SK-N-SH (cell line): ENCODE results near the gene MUC5AC. TPM values are rescaled to one million over a fixed set of nuclear protein-coding genes. Genes with fewer than 3 reads are reported as not detected.
A peak's percentile ranks its signal among the peaks of the same experiment; 100 is the strongest.

Experiments
- CTCF ChIA-PET: fragments of 300-600, 350-600 bp; formaldehyde crosslinking; extraction: SDS; loops from one replicate; lab custom pipeline; 2021; lab: Yijun Ruan, JAX
- POLR2A ChIA-PET: fragments of 350-600 bp; sonication (Branson Sonifier 250); formaldehyde crosslinking; extraction: SDS; loops from one replicate; lab custom pipeline; 2020; ENCODE audit warnings: antibody characterized with exemption, inconsistent platforms; lab: Yijun Ruan, JAX
- DNase-seq: peaks from one replicate; pipeline ENCODE4 v3.0.0; 2012
- H2AFZ ChIP-seq: fragments of 200-600 bp; sonication (generic); 2 replicates; pipeline ENCODE4 v1.8.1; 2016; ENCODE audit warnings: antibody characterized with exemption, mild to moderate bottlenecking, low read depth
- H3F3A ChIP-seq: fragments of 200-600 bp; sonication (generic); replicated peaks from 2 replicates; pipeline ENCODE3; 2016; ENCODE audit warnings: antibody characterized with exemption, mild to moderate bottlenecking; ENCODE audit not compliant: insufficient read depth
- H3K27ac ChIP-seq, 2 experiments: fragments of 200-500 bp in 1 of 2; fragments of 200-600 bp in 1 of 2; sonication (Bioruptor generic) in 1 of 2; sonication (generic), shearing (Covaris generic) in 1 of 2; 2 replicates each; pipeline versions ENCODE4 v1.5.1 to v1.6.1; 2014 to 2016; ENCODE audit warnings: low read depth in 2 of 2, inconsistent platforms in 1 of 2, low read length in 1 of 2, mild to moderate bottlenecking in 1 of 2, mixed read lengths in 1 of 2
- H3K27me3 ChIP-seq: fragments of 200-600 bp; sonication (generic), shearing (Covaris generic); 2 replicates; pipeline ENCODE4 v1.6.1; 2016; ENCODE audit warnings: mixed run types; ENCODE audit not compliant: insufficient read depth
- H3K36me3 ChIP-seq, 2 experiments: fragments of 200-500 bp in 1 of 2; fragments of 200-600 bp in 1 of 2; sonication (Bioruptor generic) in 1 of 2; sonication (generic) in 1 of 2; replicated peaks in 1 of 2; 2 replicates each; pipeline versions ENCODE3 to v1.5.1; 2014 to 2016; ENCODE audit warnings: low read length in 1 of 2, mild to moderate bottlenecking in 1 of 2; ENCODE audit not compliant: insufficient read depth in 2 of 2, control insufficient read depth in 1 of 2
- H3K4me1 ChIP-seq, 2 experiments: fragments of 200-500 bp in 1 of 2; fragments of 200-600 bp in 1 of 2; sonication (Bioruptor generic) in 1 of 2; sonication (generic), shearing (Covaris generic) in 1 of 2; 2 replicates each; pipeline versions ENCODE4 v1.5.1 to v1.6.1; 2014 to 2016; ENCODE audit warnings: low read depth in 1 of 2, low read length in 1 of 2, mixed run types in 1 of 2; ENCODE audit not compliant: insufficient read depth in 2 of 2, control insufficient read depth in 1 of 2
- H3K4me2 ChIP-seq: fragments of 200-600 bp; sonication (generic), shearing (Covaris generic); 2 replicates; pipeline ENCODE4 v1.6.1; 2017; ENCODE audit warnings: mixed run types
- H3K4me3 ChIP-seq, 2 experiments: fragments of 200-500 bp in 1 of 2; fragments of 200-600 bp in 1 of 2; sonication (Bioruptor generic) in 1 of 2; sonication (generic), shearing (Covaris generic) in 1 of 2; 2 replicates each; pipeline versions ENCODE4 v1.5.1 to v1.8.1; 2014 to 2016; ENCODE audit warnings: low read depth in 2 of 2, inconsistent platforms in 1 of 2, low read length in 1 of 2, mild to moderate bottlenecking in 1 of 2, mixed read lengths in 1 of 2, moderate library complexity in 1 of 2
- H3K79me2 ChIP-seq: fragments of 200-600 bp; sonication (generic); 2 replicates; pipeline ENCODE4 v1.8.1; 2017; ENCODE audit warnings: mild to moderate bottlenecking; ENCODE audit not compliant: insufficient read depth
- H3K9ac ChIP-seq: fragments of 200-600 bp; sonication (generic); 2 replicates; pipeline ENCODE4 v1.6.1; 2017; ENCODE audit warnings: mixed run types
- H3K9me2 ChIP-seq: fragments of 200-600 bp; sonication (generic); 2 replicates; pipeline ENCODE4 v1.6.1; 2017; ENCODE audit warnings: mixed run types
- H3K9me3 ChIP-seq: fragments of 200-600 bp; sonication (generic); 2 replicates; pipeline ENCODE4 v1.6.1; 2017; ENCODE audit warnings: mixed run types, mild to moderate bottlenecking, moderate library complexity
- H4K20me1 ChIP-seq: fragments of 200-600 bp; sonication (generic); 2 replicates; pipeline ENCODE4 v1.6.1; 2017; ENCODE audit warnings: mild to moderate bottlenecking, mixed run types; ENCODE audit not compliant: insufficient read depth
- CHD2 ChIP-seq: fragments of 150-350 bp; IDR thresholded peaks from 2 replicates; pipeline ENCODE4 v1.6.1; 2018; ENCODE audit warnings: low read length; ENCODE audit not compliant: partially characterized antibody
- FOSL2 ChIP-seq: IDR thresholded peaks from 2 replicates; pipeline ENCODE4 v1.4.0; 2012; ENCODE audit warnings: low read depth, mild to moderate bottlenecking, moderate library complexity, borderline replicate concordance
- FOXM1 ChIP-seq: IDR thresholded peaks from 2 replicates; pipeline ENCODE4 v1.4.0; 2012; ENCODE audit warnings: low read depth, mild to moderate bottlenecking
- GATA2 ChIP-seq: sonication (generic); formaldehyde crosslinking; IDR thresholded peaks from 2 replicates; pipeline ENCODE4 v1.5.0; 2020; ENCODE audit warnings: mild to moderate bottlenecking, missing genetic modification reagents
- IRF3 ChIP-seq: fragments of 150-350 bp; IDR thresholded peaks from 2 replicates; pipeline ENCODE4 v1.6.1; 2016; ENCODE audit warnings: mild to moderate bottlenecking, low read depth, low read length
- MEF2A ChIP-seq: IDR thresholded peaks from 2 replicates; pipeline ENCODE4 v1.4.0; 2012; ENCODE audit warnings: low read depth, borderline replicate concordance
- NRF1 ChIP-seq: IDR thresholded peaks from 2 replicates; pipeline ENCODE4 v1.6.1; 2012; ENCODE audit warnings: low read depth, mild to moderate bottlenecking, low read length
- POLR2AphosphoS5 ChIP-seq: IDR thresholded peaks from 2 replicates; pipeline ENCODE4 v1.6.1; 2012; ENCODE audit warnings: low read depth, low read length
- RAD21 ChIP-seq: IDR thresholded peaks from 2 replicates; pipeline ENCODE4 v1.6.1; 2012; ENCODE audit warnings: mild to moderate bottlenecking, low read length
- RXRA ChIP-seq: IDR thresholded peaks from 2 replicates; pipeline ENCODE4 v1.4.0; 2012; ENCODE audit warnings: low read depth, mild to moderate bottlenecking, borderline replicate concordance
- TEAD4 ChIP-seq: IDR thresholded peaks from 2 replicates; pipeline ENCODE4 v1.4.0; 2012; ENCODE audit warnings: mild to moderate bottlenecking, borderline replicate concordance; ENCODE audit not compliant: insufficient read depth
- YY1 ChIP-seq: IDR thresholded peaks from 2 replicates; pipeline ENCODE4 v1.4.0; 2012; ENCODE audit warnings: low read depth, mild to moderate bottlenecking
- ZBTB33 ChIP-seq: IDR thresholded peaks from 2 replicates; pipeline ENCODE4 v1.4.0; 2012; ENCODE audit warnings: low read depth, borderline replicate concordance
- WGBS: methylation state at CpG from one replicate; pipeline ENCODE4 v1.1.6; 2017; ENCODE audit warnings: low lambda C conversion rate; 5-methylcytosine and 5-hydroxymethylcytosine counted together
- polyA plus RNA-seq, 3 experiments: library from polyadenylated mRNA; depleted of rRNA; stranded (reverse); fragments of >200 nt; gene quantifications; 2 replicates each; pipeline ENCODE4 v1.2.3, GENCODE V29; 2012
- TF ChIP-seq, protein P1 (sequence below): IDR thresholded peaks from 2 replicates; pipeline ENCODE4; 2012
- TF ChIP-seq, protein P2 (sequence below): IDR thresholded peaks from 2 replicates; pipeline ENCODE4 v1.4.0; 2012; ENCODE audit warnings: low read depth

MUC5AC gene
- polyA plus RNA-seq, 1 of the 3 experiments (the other 2 are of a cell fraction) = not detected

- TF ChIP-seq, protein P1, sequence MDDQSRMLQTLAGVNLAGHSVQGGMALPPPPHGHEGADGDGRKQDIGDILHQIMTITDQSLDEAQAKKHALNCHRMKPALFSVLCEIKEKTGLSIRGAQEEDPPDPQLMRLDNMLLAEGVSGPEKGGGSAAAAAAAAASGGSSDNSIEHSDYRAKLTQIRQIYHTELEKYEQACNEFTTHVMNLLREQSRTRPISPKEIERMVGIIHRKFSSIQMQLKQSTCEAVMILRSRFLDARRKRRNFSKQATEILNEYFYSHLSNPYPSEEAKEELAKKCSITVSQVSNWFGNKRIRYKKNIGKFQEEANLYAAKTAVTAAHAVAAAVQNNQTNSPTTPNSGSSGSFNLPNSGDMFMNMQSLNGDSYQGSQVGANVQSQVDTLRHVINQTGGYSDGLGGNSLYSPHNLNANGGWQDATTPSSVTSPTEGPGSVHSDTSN = no peak
- TF ChIP-seq ZBTB33 (no peak), IRF3 (no peak), MEF2A (no peak), CHD2 (no peak), FOSL2 (no peak)
- TF ChIP-seq, protein P2, sequence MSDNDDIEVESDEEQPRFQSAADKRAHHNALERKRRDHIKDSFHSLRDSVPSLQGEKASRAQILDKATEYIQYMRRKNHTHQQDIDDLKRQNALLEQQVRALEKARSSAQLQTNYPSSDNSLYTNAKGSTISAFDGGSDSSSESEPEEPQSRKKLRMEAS = no peak
These were observed 67.9 kb downstream of the MUC5AC start (continued) for GRCh38 chr11:1225386-1226225.

DNA sequence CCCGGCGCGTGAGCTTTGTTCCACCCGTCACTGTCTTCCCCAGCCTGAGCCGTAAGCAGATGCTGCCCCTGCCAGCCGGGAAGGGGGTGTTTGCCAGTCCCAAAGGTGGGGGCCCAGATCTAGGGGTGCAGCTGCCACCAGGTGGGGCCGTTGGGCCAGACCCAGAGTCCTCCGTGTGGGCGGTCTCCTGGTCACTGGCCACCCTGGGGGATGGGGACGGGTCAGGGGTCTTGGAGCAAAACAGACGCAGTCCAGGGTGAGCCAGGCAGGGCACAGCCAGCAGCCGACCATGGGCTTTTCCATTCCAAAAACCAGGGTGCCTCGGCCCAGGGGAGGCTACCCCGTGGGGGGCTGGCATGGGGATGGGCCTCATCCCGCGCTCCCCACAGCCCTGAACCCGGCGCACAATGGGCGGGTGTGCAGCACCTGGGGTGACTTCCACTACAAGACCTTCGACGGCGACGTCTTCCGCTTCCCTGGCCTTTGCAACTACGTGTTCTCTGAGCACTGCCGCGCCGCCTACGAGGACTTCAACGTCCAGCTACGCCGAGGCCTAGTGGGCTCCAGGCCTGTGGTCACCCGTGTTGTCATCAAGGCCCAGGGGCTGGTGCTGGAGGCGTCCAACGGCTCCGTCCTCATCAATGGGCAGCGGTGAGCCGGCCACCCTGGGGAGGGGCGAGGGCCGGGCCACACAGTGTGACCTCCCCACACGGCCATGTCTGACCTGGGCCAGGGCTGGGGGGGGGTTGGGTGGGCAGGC lies 68.7 kb downstream of the MUC5AC start:
- POLR2A ChIA-PET = no interaction called here

More for the DNA sequence above, 68.7 kb downstream of the MUC5AC start:
- no peaks in the 10 kb centered on the region for H3K9me3 ChIP-seq
- CTCF ChIA-PET = interaction anchor here (1.1 to 2.0 kb wide), 3 partner anchors 26 to 291 kb away, joined by 3 to 5 read pairs (median 4); no protein-coding TSS in a partner anchor
- no peak overlapping the region for H3K9ac ChIP-seq
- TF ChIP-seq POLR2AphosphoS5 = no peak
- no peak for TF ChIP-seq YY1
- TF ChIP-seq RAD21 = no peak
- no peak for TF ChIP-seq IRF3
- TF ChIP-seq NRF1 = no peak
- TF ChIP-seq, protein P2 = no peak
- TF ChIP-seq GATA2 = no peak
- no peak for TF ChIP-seq FOXM1
- no peak for TF ChIP-seq RXRA
- no peak for TF ChIP-seq TEAD4
- TF ChIP-seq ZBTB33 = no peak
- TF ChIP-seq, all 33 proteins: peak for 0
- H3F3A ChIP-seq = no peaks in the 10 kb centered on the region
- H3K4me1 ChIP-seq = peaks cover 0 to 2% of the 10 kb centered on the region in 2 experiments; a peak in 1 of 4 replicates
- no peak overlapping the region for H3K4me2 ChIP-seq
- peak; percentile 55 for DNase-seq
- H3K79me2 ChIP-seq = no peaks in the 10 kb centered on the region
- H3K27ac ChIP-seq = no peak overlapping the region
- 79% methylated on average over 17 of the region's 41 CpGs for WGBS
- H2AFZ ChIP-seq = no peak overlapping the region
- H3K36me3 ChIP-seq = no peaks in the 10 kb centered on the region
- H4K20me1 ChIP-seq = no peaks in the 10 kb centered on the region
- H3K27me3 ChIP-seq = no peaks in the 10 kb centered on the region
- no peaks in the 10 kb centered on the region for H3K9me2 ChIP-seq
- H3K4me3 ChIP-seq = no peak overlapping the region
